NB4 (cell line): ENCODE data around the gene PKP1.

Source experiments
- MYC ChIP-seq: IDR thresholded peaks from 2 replicates; pipeline ENCODE4 v1.6.1; 2011; ENCODE audit warnings: low read depth, low read length
- POLR2A ChIP-seq: IDR thresholded peaks from 2 replicates; pipeline ENCODE4 v1.6.1; 2011; ENCODE audit warnings: mild to moderate bottlenecking; ENCODE audit not compliant: insufficient read length; ENCODE audit errors: extremely low read depth
- TF ChIP-seq, protein P1 (sequence below): IDR thresholded peaks from one replicate; pipeline ENCODE4 v1.5.1; 2012; ENCODE audit warnings: low read depth, low read length

DNA sequence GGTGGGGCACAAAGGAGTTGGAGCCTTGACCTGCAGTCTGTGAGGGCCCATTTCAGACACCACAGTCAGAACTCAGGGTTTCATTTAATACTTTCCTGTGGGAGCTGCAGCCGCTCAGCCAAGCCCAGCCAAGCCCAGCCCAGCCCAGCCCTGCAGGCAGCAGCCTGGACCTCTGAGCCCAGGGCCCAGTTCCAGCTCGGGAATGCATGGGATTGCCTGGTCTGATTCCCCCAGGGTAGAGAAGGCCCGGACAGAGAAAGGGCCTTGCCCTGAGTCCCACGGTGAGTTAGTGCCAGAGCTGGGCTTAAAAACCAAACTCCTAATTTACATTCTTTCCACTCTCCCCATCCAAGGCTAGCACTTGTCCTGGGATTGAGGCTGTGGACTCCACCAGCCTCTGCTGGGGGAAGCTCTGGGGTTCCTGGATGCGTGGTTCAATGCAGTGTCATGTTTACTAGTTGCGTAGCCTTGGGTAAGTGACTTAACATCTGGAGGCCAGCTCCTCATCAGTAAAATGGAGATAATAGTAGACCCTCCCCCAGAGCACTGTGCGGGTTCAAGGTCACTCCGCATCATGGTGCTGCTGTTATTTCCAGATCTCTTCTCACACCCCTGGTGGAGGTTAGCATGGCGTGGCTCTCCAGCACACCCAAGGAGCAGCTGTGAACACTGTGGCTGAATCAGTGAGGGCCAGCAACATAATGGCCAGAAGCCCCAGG lies 29.2 kb upstream of the PKP1 start:
- no peak for TF ChIP-seq MYC
- TF ChIP-seq, protein P1, sequence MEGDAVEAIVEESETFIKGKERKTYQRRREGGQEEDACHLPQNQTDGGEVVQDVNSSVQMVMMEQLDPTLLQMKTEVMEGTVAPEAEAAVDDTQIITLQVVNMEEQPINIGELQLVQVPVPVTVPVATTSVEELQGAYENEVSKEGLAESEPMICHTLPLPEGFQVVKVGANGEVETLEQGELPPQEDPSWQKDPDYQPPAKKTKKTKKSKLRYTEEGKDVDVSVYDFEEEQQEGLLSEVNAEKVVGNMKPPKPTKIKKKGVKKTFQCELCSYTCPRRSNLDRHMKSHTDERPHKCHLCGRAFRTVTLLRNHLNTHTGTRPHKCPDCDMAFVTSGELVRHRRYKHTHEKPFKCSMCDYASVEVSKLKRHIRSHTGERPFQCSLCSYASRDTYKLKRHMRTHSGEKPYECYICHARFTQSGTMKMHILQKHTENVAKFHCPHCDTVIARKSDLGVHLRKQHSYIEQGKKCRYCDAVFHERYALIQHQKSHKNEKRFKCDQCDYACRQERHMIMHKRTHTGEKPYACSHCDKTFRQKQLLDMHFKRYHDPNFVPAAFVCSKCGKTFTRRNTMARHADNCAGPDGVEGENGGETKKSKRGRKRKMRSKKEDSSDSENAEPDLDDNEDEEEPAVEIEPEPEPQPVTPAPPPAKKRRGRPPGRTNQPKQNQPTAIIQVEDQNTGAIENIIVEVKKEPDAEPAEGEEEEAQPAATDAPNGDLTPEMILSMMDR: no peak
- no peak for TF ChIP-seq POLR2A
